Measurements from ENCODE around the gene CTTN. TPM values are rescaled to one million over a fixed set of nuclear protein-coding genes. Genes with fewer than 3 reads are reported as not detected.

Gene CTTN
- total RNA-seq, 6 experiments from 2014 or later = 365 to 411 (median 374) TPM

- Mint-ChIP-seq H3K4me1 (ENCODE audit: low read depth) (peaks cover 33% of the 10 kb centered on the region), H3K9me3 (no peaks in the 10 kb centered on the region), H3K4me3 (no peak overlapping the region), H3K27ac (no peak overlapping the region), H3K27me3 (ENCODE audit: insufficient read depth) (peaks cover 6% of the 10 kb centered on the region), H3K36me3 (ENCODE audit: low read depth) (peaks cover 62% of the 10 kb centered on the region)
- no peak for TF ChIP-seq CTCF (IDR thresholded peaks at IDR 0.05)
- no peak for DNase-seq
These were observed 21.7 kb downstream of the CTTN start for GRCh38 chr11:70420008-70420464.

DNA sequence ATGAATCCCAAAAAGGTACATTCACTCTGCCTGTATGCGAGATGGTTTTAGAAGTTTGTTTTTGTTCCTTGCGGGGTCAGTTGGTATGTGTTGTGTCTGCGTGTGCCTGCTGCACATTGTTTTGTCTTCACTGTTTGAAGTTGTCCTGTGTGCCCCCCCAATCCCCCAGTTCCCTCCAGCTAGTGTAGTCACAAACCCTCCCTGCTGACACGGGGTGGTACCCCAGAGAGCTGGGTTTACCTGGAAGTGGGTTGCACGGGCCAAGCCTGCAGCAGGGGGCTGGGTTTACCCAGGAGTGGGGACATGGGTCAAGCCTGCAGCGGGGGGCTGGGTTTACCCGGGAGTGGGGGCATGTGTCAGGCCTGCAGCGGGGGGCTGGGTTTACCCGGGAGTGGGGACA, 22.2 kb downstream of the CTTN start:
- Mint-ChIP-seq H3K9me3 (no peaks in the 10 kb centered on the region), H3K36me3 (ENCODE audit: low read depth) (peaks cover 62% of the 10 kb centered on the region), H3K27me3 (ENCODE audit: insufficient read depth) (peaks cover 6% of the 10 kb centered on the region), H3K4me1 (ENCODE audit: low read depth) (peaks cover 29% of the 10 kb centered on the region), H3K27ac (no peak overlapping the region), H3K4me3 (no peak overlapping the region)
- no peak for TF ChIP-seq CTCF (IDR thresholded peaks at IDR 0.05)
- DNase-seq = no peak

DNA sequence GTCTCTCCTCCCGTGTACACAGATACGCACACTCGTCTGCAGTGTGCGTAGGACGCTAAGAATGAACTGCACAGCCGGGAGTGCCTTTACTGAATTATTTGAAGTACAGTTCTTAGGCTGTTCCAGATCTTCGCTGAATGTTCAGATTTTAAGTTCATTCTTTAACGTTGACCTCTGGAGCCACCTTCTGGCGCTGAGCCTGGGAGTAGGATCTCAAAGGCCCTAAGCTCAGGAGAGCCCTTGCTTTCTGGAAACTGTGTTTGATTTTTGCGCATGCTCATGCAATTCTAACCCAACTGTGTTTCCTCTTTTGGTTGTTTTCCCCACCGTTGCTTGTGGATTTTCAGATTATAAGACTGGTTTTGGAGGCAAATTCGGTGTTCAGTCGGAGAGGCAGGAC, 22.8 kb downstream of the CTTN start:
- peaks cover 6% of the 10 kb centered on the region for H3K27me3 Mint-ChIP-seq (ENCODE audit: insufficient read depth)
- H3K9me3 Mint-ChIP-seq = no peaks in the 10 kb centered on the region
- H3K36me3 Mint-ChIP-seq (ENCODE audit: low read depth) = peaks cover 63% of the 10 kb centered on the region
- H3K4me3 Mint-ChIP-seq = no peak overlapping the region
- DNase-seq = no peak
- no peak for TF ChIP-seq CTCF (IDR thresholded peaks at IDR 0.05)
- no peak overlapping the region for H3K27ac Mint-ChIP-seq
- peaks cover 23% of the 10 kb centered on the region for H3K4me1 Mint-ChIP-seq (ENCODE audit: low read depth)

GRCh38 chr11:70422692-70423522, 24.6 kb downstream of the CTTN start:
- H3K27me3 Mint-ChIP-seq (ENCODE audit: insufficient read depth) = peaks cover 2% of the 10 kb centered on the region; the same call in 1 of the 2 replicates
- DNase-seq = no peak
- no peak overlapping the region for H3K27ac Mint-ChIP-seq

More at GRCh38 chr11:70422692-70423522, 24.6 kb downstream of the CTTN start:
- peaks cover 65% of the 10 kb centered on the region for H3K36me3 Mint-ChIP-seq (ENCODE audit: low read depth)
- no peak overlapping the region for H3K4me3 Mint-ChIP-seq
- H3K9me3 Mint-ChIP-seq = no peaks in the 10 kb centered on the region
- TF ChIP-seq CTCF (IDR thresholded peaks at IDR 0.05) = no peak
- peaks cover 20% of the 10 kb centered on the region for H3K4me1 Mint-ChIP-seq (ENCODE audit: low read depth)
